GM12864 (cell line): Measurements from ENCODE around the gene PTGER3.
"Not testable (repeated sequence)": the region's sequence is repeated elsewhere in the genome, so short reads cannot be mapped to it uniquely, and the experiment has no call there.

ENCODE experiments used
- DNase-seq: peaks from one replicate; pipeline ENCODE4 v3.0.0-alpha.2; 2011; ENCODE audit warnings: low read depth
- H3K4me3 ChIP-seq: 2 replicates; pipeline ENCODE4 v1.5.1; 2011; ENCODE audit warnings: mild to moderate bottlenecking, low read depth, low read length, control low read depth
- TF ChIP-seq, protein P1 (sequence below): IDR thresholded peaks from 2 replicates; pipeline ENCODE4 v1.5.1; 2011; ENCODE audit warnings: low read depth, mild to moderate bottlenecking, moderate library complexity, low read length, control low read depth, inconsistent platforms; ENCODE audit errors: missing control alignments

The PTGER3 gene

DNA sequence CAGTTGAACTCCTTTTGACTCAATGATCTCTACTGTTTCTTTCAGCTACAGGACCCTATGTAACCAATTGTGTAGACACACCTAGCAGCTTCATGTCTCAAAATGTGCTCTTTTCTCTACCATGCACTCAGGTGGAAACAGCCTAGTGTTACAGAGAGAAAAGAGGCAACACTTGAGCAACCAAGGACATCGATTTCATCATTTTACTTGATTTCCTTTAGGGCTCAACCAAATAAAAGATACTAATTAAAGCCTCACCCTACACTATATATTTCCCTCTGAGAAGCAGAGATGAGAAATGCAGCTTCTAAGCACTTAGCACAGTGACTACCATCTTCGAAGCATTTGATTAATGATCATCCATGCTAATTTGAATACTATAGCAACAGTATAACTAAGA, 55.1 kb downstream of the PTGER3 start:
- H3K4me3 ChIP-seq, result no peak overlapping the region
- no peak for DNase-seq
- TF ChIP-seq, protein P1, sequence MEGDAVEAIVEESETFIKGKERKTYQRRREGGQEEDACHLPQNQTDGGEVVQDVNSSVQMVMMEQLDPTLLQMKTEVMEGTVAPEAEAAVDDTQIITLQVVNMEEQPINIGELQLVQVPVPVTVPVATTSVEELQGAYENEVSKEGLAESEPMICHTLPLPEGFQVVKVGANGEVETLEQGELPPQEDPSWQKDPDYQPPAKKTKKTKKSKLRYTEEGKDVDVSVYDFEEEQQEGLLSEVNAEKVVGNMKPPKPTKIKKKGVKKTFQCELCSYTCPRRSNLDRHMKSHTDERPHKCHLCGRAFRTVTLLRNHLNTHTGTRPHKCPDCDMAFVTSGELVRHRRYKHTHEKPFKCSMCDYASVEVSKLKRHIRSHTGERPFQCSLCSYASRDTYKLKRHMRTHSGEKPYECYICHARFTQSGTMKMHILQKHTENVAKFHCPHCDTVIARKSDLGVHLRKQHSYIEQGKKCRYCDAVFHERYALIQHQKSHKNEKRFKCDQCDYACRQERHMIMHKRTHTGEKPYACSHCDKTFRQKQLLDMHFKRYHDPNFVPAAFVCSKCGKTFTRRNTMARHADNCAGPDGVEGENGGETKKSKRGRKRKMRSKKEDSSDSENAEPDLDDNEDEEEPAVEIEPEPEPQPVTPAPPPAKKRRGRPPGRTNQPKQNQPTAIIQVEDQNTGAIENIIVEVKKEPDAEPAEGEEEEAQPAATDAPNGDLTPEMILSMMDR, result no peak

DNA sequence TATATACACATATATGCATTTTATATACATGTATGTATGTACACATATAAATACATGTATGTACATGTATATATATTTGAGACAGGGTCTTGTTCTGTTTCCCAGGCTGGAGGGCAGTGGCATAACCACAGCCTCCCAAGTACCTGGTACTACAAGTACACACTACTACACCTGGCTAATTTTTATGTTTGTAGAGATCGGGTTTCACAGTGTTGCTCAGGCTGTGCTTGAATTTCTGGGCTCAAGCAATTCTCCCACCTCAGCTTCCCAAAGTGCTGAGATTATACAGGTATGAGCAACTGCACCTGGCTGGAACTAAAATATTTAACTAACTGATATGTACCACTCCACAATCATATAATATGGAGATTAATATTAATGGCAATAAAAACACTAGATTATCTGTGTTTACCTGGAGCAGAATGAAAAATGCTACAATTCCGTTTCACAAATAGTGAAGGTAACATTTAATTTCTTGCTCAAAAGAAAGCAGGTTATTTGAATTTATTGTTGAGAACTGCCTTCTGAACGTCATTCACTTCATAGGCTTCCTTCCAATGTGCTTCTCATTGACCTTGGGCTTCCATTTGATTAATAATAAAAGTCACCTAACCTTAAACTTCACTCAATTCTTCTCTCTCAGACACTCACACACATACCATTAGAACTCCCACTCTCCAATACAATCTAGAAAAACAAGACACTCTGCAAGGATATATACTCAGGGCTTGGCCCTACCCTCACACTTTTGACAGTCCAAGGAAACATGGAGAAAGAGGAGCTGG, 57.0 kb downstream of the PTGER3 start:
- no peak for DNase-seq
- TF ChIP-seq, protein P1, result no peak

DNA sequence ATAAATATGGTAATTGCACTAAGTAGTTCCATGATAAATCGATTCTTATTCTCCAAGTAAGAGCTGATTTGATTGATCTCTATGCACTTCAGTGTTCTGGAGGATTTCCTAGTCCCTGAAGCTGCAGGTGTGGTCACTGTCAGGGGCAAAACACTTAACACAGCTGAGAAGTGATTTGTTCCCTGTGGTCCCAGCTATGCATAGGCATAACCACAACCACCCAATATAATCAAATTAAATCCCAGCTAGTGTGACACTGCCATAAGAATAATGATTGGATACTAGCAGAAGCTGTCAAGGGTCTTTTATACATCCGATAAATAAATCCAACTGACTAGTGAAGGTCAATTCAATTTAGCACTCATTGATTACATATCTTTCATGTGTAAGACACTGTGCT, 60.1 kb downstream of the PTGER3 start:
- H3K4me3 ChIP-seq, result no peak overlapping the region
- TF ChIP-seq, protein P1, result no peak
- DNase-seq, result no peak

More for the DNA sequence above, 57.0 kb downstream of the PTGER3 start:
- H3K4me3 ChIP-seq, result no peak overlapping the region

DNA sequence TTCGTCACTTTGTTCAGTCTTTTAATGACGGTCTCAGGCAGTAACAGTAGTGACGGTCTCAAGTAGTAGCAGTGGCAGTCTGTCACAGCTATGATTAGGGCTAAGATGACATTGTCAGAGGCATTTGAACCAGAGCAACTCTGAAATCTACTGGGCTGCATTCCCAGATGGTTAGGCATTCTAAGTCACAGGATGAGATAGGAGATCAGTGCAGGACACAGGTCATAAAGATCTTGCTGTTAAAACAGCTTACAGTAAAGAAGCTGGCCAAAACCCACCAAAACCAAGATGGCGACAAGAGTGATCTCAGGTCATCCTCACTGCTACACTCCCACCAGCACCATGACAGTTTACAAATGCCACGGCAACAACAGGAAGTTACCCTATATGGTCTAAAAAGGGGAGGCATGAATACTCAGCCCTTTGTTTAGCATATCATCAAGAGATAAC, 61.8 kb downstream of the PTGER3 start:
- H3K4me3 ChIP-seq, DNase-seq: not testable (repeated sequence)

DNA sequence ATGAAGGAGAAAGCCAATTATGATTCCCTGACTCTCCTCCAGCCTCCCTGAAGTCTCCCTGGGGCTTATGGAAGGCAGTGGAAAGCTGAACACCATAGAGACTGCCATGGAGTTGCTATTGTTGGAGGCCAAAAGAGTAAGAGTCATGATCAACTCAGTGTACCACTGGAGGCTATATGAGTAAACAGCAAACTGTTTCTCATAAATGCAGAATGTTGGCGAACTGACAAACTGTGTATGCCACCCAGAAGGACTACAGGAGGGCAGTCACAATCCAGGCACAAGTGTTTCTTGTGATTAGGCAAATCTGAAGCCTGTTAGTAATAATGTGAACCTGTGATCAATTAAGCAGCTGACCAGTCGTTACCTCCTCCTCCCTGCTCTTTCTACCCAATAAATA, 62.3 kb downstream of the PTGER3 start:
- DNase-seq, H3K4me3 ChIP-seq: not testable (repeated sequence)

DNA sequence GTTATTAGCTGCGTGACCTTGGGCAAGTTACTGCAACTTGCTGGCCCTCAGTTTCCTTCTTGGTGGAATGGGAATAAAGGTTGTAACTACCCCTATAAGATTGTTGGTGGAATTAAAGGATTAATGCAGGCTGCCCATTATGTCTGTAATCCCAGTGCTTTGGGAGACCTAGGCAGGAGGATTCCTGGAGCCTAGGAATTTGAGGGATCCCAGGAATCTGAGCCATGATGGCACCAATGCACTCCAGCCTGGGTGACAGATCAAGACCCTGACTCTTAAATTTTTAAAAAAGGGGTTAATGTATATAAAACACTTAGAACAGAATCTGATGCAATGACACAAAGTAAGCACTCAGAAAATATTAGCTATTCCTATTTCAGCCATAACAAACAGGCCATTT, 67.3 kb downstream of the PTGER3 start:
- DNase-seq, result no peak
- TF ChIP-seq, protein P1, result no peak
- H3K4me3 ChIP-seq, result no peak overlapping the region

DNA sequence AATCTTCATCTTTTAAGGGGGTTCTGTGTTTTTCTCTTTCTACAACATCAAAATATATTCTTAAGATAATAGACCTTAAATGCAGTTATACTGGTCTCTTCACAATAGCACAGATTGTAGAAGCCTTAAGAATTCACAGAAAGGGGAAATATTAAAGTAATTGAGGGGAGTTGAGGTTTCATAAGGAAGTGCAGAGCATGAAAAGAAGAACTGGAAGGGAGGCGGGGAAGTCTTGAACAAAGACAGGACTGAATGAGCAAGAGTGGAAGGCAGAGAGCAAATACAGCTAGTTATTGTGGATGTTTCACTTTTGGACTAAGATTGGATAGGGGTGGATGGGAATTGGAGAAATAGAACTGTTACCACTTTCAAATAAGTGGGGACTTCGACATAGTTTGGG, 67.7 kb downstream of the PTGER3 start:
- no peak overlapping the region for H3K4me3 ChIP-seq
- TF ChIP-seq, protein P1, result no peak
- no peak for DNase-seq

DNA sequence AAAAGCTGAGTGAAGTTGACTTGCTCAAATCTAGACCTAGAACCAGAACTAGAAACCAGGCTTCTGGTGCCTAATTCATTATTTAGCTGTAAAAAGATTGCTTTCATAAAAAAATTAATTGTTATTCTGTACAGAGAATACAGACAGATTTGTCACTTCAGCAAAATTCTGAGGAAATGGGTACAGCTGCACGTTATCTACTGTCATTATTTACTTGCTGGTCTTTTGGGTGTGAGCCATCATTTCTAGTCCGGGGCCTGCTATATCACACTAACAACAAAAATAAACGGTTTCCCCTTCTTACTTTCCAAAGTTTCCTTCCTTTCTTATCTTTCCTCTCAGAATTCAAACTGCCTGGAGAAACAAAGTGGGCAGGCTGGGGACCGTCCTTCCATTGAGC, 68.3 kb downstream of the PTGER3 start:
- no peak for DNase-seq
- H3K4me3 ChIP-seq, result no peak overlapping the region
- TF ChIP-seq, protein P1, result no peak
